ENCODE measurements around the gene TPPP2. TPM values are rescaled to one million over a fixed set of nuclear protein-coding genes. Genes with fewer than 3 reads are reported as not detected.

The TPPP2 gene
- total RNA-seq, 2 experiments from 2014 or later, result not detected

- Histone ChIP-seq H3K4me2 (ENCODE audit: low read length) (no peak overlapping the region), H3K9me3 (ENCODE audit: low read length) (no peaks in the 10 kb centered on the region), H4K20me1 (ENCODE audit: insufficient read depth, low read length) (no peaks in the 10 kb centered on the region), H3K4me3 (ENCODE audit: low read depth, low read length, poor library complexity, severe bottlenecking) (no peak overlapping the region), H3K4me1 (ENCODE audit: insufficient read depth, low read length, poor library complexity, severe bottlenecking) (no peaks in the 10 kb centered on the region), H3K79me2 (ENCODE audit: insufficient read depth, low read depth, low read length) (no peaks in the 10 kb centered on the region), H3K36me3 (ENCODE audit: insufficient read depth, low read length) (no peaks in the 10 kb centered on the region), H3K9me2 (ENCODE audit: insufficient read depth, low read length) (no peaks in the 10 kb centered on the region), H3K27ac (ENCODE audit: low read depth, low read length, poor library complexity, severe bottlenecking) (no peak overlapping the region), H2AFZ (ENCODE audit: low read length) (no peak overlapping the region)
- ChIA-PET POLR2A (no interaction called here), CTCF (ENCODE audit: unreplicated experiment) (no interaction called here)
- intact Hi-C loops (cut with micrococcal nuclease; ENCODE audit: unreplicated experiment), result no loop called here
- BruUV-seq (replicated peaks), result no TSS peak
- TF ChIP-seq EZH2phosphoT487 (IDR thresholded peaks at IDR 0.05; ENCODE audit: borderline replicate concordance, low read depth, low read length), result no peak
- DNase-seq (ENCODE audit: low spot score), result no peak
Measured at GRCh38 chr14:21055432-21056117, 25.6 kb downstream of the TPPP2 start.

GRCh38 chr14:21056520-21057163 is 26.6 kb downstream of the TPPP2 start:
- no peak for DNase-seq (ENCODE audit: low spot score)
- Histone ChIP-seq H3K27ac (ENCODE audit: low read depth, low read length, poor library complexity, severe bottlenecking) (no peak overlapping the region), H4K20me1 (ENCODE audit: insufficient read depth, low read length) (no peaks in the 10 kb centered on the region), H3K4me1 (ENCODE audit: insufficient read depth, low read length, poor library complexity, severe bottlenecking) (no peaks in the 10 kb centered on the region), H3K4me3 (ENCODE audit: low read depth, low read length, poor library complexity, severe bottlenecking) (no peak overlapping the region), H2AFZ (ENCODE audit: low read length) (no peak overlapping the region), H3K4me2 (ENCODE audit: low read length) (no peak overlapping the region), H3K79me2 (ENCODE audit: insufficient read depth, low read depth, low read length) (no peaks in the 10 kb centered on the region), H3K36me3 (ENCODE audit: insufficient read depth, low read length) (no peaks in the 10 kb centered on the region), H3K9me3 (ENCODE audit: low read length) (no peaks in the 10 kb centered on the region), H3K9me2 (ENCODE audit: insufficient read depth, low read length) (no peaks in the 10 kb centered on the region)
- ChIA-PET CTCF (ENCODE audit: unreplicated experiment) (no interaction called here), POLR2A (no interaction called here)
- no peak for TF ChIP-seq EZH2phosphoT487 (IDR thresholded peaks at IDR 0.05; ENCODE audit: borderline replicate concordance, low read depth, low read length)
- TF ChIP-seq, protein P1, sequence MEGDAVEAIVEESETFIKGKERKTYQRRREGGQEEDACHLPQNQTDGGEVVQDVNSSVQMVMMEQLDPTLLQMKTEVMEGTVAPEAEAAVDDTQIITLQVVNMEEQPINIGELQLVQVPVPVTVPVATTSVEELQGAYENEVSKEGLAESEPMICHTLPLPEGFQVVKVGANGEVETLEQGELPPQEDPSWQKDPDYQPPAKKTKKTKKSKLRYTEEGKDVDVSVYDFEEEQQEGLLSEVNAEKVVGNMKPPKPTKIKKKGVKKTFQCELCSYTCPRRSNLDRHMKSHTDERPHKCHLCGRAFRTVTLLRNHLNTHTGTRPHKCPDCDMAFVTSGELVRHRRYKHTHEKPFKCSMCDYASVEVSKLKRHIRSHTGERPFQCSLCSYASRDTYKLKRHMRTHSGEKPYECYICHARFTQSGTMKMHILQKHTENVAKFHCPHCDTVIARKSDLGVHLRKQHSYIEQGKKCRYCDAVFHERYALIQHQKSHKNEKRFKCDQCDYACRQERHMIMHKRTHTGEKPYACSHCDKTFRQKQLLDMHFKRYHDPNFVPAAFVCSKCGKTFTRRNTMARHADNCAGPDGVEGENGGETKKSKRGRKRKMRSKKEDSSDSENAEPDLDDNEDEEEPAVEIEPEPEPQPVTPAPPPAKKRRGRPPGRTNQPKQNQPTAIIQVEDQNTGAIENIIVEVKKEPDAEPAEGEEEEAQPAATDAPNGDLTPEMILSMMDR (conservative IDR thresholded peaks at IDR 0.05; ENCODE audit: low read length), result no peak
- intact Hi-C loops (cut with micrococcal nuclease; ENCODE audit: unreplicated experiment), result no loop called here
- no TSS peak for BruUV-seq (replicated peaks)

GRCh38 chr14:21057803-21058675 is 28.0 kb downstream of the TPPP2 start, which contains the start of gene RNASE8:
TSS of gene RNASE8 (plus strand) at chr14:21057822. CDS start at chr14:21057893, 71 bp downstream.
- CTCF ChIA-PET (ENCODE audit: unreplicated experiment), result no interaction called here
- Histone ChIP-seq H2AFZ (ENCODE audit: low read length) (no peak within 1 kb of the TSS), H3K36me3 (ENCODE audit: insufficient read depth, low read length) (no peaks in the 10 kb centered on the region), H3K27ac (ENCODE audit: low read depth, low read length, poor library complexity, severe bottlenecking) (no peak within 1 kb of the TSS), H3K4me2 (ENCODE audit: low read length) (no peak within 1 kb of the TSS), H3K79me2 (ENCODE audit: insufficient read depth, low read depth, low read length) (no peaks in the 10 kb centered on the region), H3K9me3 (ENCODE audit: low read length) (no peaks in the 10 kb centered on the region), H3K9me2 (ENCODE audit: insufficient read depth, low read length) (no peaks in the 10 kb centered on the region), H3K4me1 (ENCODE audit: insufficient read depth, low read length, poor library complexity, severe bottlenecking) (peaks cover 3% of the 10 kb centered on the region), H3K4me3 (ENCODE audit: low read depth, low read length, poor library complexity, severe bottlenecking) (no peak within 1 kb of the TSS), H4K20me1 (ENCODE audit: insufficient read depth, low read length) (no peaks in the 10 kb centered on the region)
- intact Hi-C loops (cut with micrococcal nuclease; ENCODE audit: unreplicated experiment), result no loop called here
- POLR2A ChIA-PET, result no interaction called here
- no peak for DNase-seq (ENCODE audit: low spot score)
- no TSS peak for BruUV-seq (replicated peaks)
- TF ChIP-seq, protein P1 (conservative IDR thresholded peaks at IDR 0.05; ENCODE audit: low read length), result no peak
- no peak for TF ChIP-seq EZH2phosphoT487 (IDR thresholded peaks at IDR 0.05; ENCODE audit: borderline replicate concordance, low read depth, low read length)
